ENCODE results near the gene CENPX. TPM values are rescaled to one million over a fixed set of nuclear protein-coding genes. Genes with fewer than 3 reads are reported as not detected.
A peak's percentile ranks its signal among the peaks of the same experiment; 100 is the strongest.

CENPX gene
- total and polyA plus RNA-seq, 2 of the 13 experiments (the other 11 are each of a cell fraction or from before 2014, with no cell fraction given) = 92.7 to 170 TPM

GRCh38 chr17:82056729-82057621, 34.3 kb upstream of the CENPX start (continued):
- TF ChIP-seq, protein P1, sequence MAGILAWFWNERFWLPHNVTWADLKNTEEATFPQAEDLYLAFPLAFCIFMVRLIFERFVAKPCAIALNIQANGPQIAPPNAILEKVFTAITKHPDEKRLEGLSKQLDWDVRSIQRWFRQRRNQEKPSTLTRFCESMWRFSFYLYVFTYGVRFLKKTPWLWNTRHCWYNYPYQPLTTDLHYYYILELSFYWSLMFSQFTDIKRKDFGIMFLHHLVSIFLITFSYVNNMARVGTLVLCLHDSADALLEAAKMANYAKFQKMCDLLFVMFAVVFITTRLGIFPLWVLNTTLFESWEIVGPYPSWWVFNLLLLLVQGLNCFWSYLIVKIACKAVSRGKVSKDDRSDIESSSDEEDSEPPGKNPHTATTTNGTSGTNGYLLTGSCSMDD (CRISPR knock-in tag; IDR thresholded peaks at IDR 0.05) = no peak
- TF ChIP-seq KLF15 (CRISPR knock-in tag; IDR thresholded peaks at IDR 0.05; ENCODE audit: borderline replicate concordance) (0 out of 2 replicates have a peak, but pooled peaks have one; percentile 7), IRF9 (CRISPR knock-in tag; IDR thresholded peaks at IDR 0.05; ENCODE audit: borderline replicate concordance) (0 out of 2 replicates have a peak, but pooled peaks have one; percentile 11), GPBP1L1 (CRISPR knock-in tag; IDR thresholded peaks at IDR 0.05) (no peak), SRF (IDR thresholded peaks at IDR 0.05; ENCODE audit: low read depth, low read length) (no peak), TCF12 (IDR thresholded peaks at IDR 0.05) (no peak), TCF12 (CRISPR knock-in tag; IDR thresholded peaks at IDR 0.05) (peak; percentile 83; the same call in 1 of the 2 replicates), EZH2 (conservative IDR thresholded peaks at IDR 0.05; ENCODE audit: low read depth, low read length) (no peak), PAX8 (CRISPR knock-in tag; IDR thresholded peaks at IDR 0.05; ENCODE audit: borderline replicate concordance) (peak; percentile 39; the same call in 1 of the 2 replicates), ZNF234 (CRISPR knock-in tag; conservative IDR thresholded peaks at IDR 0.05) (no peak)
- TF ChIP-seq, protein P2, sequence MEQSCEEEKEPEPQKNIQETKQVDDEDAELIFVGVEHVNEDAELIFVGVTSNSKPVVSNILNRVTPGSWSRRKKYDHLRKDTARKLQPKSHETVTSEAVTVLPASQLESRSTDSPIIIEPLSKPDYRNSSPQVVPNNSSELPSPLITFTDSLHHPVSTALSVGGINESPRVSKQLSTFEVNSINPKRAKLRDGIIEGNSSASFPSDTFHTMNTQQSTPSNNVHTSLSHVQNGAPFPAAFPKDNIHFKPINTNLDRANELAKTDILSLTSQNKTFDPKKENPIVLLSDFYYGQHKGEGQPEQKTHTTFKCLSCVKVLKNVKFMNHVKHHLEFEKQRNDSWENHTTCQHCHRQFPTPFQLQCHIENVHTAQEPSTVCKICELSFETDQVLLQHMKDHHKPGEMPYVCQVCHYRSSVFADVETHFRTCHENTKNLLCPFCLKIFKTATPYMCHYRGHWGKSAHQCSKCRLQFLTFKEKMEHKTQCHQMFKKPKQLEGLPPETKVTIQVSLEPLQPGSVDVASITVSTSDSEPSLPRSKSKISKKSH (CRISPR knock-in tag; IDR thresholded peaks at IDR 0.05; ENCODE audit: borderline replicate concordance) = no peak; the same call in 1 of the 2 replicates
- TF ChIP-seq, protein P3, sequence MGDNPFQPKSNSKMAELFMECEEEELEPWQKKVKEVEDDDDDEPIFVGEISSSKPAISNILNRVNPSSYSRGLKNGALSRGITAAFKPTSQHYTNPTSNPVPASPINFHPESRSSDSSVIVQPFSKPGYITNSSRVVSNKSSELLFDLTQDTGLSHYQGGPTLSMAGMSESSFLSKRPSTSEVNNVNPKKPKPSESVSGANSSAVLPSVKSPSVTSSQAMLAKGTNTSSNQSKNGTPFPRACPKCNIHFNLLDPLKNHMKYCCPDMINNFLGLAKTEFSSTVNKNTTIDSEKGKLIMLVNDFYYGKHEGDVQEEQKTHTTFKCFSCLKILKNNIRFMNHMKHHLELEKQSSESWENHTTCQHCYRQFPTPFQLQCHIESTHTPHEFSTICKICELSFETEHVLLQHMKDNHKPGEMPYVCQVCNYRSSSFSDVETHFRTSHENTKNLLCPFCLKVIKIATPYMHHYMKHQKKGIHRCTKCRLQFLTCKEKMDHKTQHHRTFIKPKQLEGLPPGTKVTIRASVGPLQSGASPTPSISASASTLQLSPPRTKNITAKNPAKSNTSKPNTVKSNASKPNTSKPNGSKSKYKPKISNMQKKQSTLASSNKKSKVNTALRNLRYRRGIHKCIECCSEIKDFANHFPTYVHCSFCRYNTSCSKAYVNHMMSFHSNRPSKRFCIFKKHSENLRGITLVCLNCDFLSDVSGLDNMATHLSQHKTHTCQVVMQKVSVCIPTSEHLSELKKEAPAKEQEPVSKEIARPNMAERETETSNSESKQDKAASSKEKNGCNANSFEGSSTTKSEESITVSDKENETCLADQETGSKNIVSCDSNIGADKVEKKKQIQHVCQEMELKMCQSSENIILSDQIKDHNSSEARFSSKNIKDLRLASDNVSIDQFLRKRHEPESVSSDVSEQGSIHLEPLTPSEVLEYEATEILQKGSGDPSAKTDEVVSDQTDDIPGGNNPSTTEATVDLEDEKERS (CRISPR knock-in tag; IDR thresholded peaks at IDR 0.05) = peak; percentile 19; the same call in 1 of the 2 replicates
- TF ChIP-seq, protein P4, sequence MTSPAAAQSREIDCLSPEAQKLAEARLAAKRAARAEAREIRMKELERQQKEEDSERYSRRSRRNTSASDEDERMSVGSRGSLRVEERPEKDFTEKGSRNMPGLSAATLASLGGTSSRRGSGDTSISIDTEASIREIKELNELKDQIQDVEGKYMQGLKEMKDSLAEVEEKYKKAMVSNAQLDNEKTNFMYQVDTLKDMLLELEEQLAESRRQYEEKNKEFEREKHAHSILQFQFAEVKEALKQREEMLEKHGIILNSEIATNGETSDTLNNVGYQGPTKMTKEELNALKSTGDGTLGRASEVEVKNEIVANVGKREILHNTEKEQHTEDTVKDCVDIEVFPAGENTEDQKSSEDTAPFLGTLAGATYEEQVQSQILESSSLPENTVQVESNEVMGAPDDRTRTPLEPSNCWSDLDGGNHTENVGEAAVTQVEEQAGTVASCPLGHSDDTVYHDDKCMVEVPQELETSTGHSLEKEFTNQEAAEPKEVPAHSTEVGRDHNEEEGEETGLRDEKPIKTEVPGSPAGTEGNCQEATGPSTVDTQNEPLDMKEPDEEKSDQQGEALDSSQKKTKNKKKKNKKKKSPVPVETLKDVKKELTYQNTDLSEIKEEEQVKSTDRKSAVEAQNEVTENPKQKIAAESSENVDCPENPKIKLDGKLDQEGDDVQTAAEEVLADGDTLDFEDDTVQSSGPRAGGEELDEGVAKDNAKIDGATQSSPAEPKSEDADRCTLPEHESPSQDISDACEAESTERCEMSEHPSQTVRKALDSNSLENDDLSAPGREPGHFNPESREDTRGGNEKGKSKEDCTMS (CRISPR knock-in tag; conservative IDR thresholded peaks at IDR 0.05) = no peak
- TF ChIP-seq, protein P5, sequence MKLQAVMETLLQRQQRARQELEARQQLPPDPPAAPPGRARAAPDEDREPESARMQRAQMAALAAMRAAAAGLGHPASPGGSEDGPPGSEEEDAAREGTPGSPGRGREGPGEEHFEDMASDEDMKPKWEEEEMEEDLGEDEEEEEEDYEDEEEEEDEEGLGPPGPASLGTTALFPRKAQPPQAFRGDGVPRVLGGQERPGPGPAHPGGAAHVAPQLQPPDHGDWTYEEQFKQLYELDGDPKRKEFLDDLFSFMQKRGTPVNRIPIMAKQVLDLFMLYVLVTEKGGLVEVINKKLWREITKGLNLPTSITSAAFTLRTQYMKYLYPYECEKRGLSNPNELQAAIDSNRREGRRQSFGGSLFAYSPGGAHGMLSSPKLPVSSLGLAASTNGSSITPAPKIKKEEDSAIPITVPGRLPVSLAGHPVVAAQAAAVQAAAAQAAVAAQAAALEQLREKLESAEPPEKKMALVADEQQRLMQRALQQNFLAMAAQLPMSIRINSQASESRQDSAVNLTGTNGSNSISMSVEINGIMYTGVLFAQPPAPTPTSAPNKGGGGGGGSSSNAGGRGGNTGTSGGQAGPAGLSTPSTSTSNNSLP (IDR thresholded peaks at IDR 0.05; ENCODE audit: low read depth, low read length) = no peak

Measured in HepG2 (cell line).